Measurements from ENCODE around the gene POU6F1. TPM values are rescaled to one million over a fixed set of nuclear protein-coding genes. Genes with fewer than 3 reads are reported as not detected.

POU6F1 gene
- total RNA-seq, 1 experiment from 2014 or later: 13.3 TPM

GRCh38 chr12:51217133-51217967, 512 bp downstream of the POU6F1 start:
- peak; percentile 47; the same call in 2 of the 3 replicates for TF ChIP-seq CTCF (conservative IDR thresholded peaks at IDR 0.05)
- H3K18ac ChIP-seq (ENCODE audit: insufficient read length, low read depth, low read length): peak overlapping the region; percentile 62
- no peak overlapping the region for H4K91ac ChIP-seq (ENCODE audit: insufficient read length, low read depth, low read length)
- H3K23ac ChIP-seq (ENCODE audit: insufficient read length, low read depth, low read length): no peak overlapping the region
- H3K23me2 ChIP-seq (ENCODE audit: insufficient read length, low read depth, low read length, poor library complexity, severe bottlenecking): peaks cover 15% of the 10 kb centered on the region
- H3K9me3 ChIP-seq (ENCODE audit: control insufficient read depth, low read depth, low read length): no peaks in the 10 kb centered on the region
- peak overlapping the region; percentile 97 for H2BK20ac ChIP-seq (ENCODE audit: low read depth, low read length, poor library complexity, severe bottlenecking)
- peak overlapping the region; percentile 84 for H2BK120ac ChIP-seq (ENCODE audit: low read depth, low read length, poor library complexity, severe bottlenecking)
- no peak overlapping the region; the same call in 1 of the 2 replicates for H3K4ac ChIP-seq (ENCODE audit: low read depth, low read length)
- no peak overlapping the region for H3K56ac ChIP-seq (ENCODE audit: insufficient read length, low read depth, low read length)
- H3K4me2 ChIP-seq (ENCODE audit: insufficient read depth, insufficient read length, low read length): peak overlapping the region; percentile 81
- H3K4me1 Mint-ChIP-seq: peaks cover 18% of the 10 kb centered on the region in 2 experiments
- H2BK15ac ChIP-seq (ENCODE audit: low read depth, low read length): no peak overlapping the region
- WGBS (ENCODE audit: extremely low coverage, insufficient read length, low lambda C conversion rate): no CpG with 5 or more reads among the region's 81 CpGs
- no peak overlapping the region for H4K8ac ChIP-seq (replicated peaks; ENCODE audit: insufficient read length, low read depth, low read length)
- H3K27me3 Mint-ChIP-seq (ENCODE audit: low read depth): no peaks in the 10 kb centered on the region
- H3K27ac Mint-ChIP-seq: no peak overlapping the region; a peak in 1 of 7 replicates
- no peak overlapping the region for H3T11ph ChIP-seq (ENCODE audit: low read length)
- H3K14ac ChIP-seq (ENCODE audit: insufficient read depth, low read length): peak overlapping the region; percentile 93
- H3K4me3 Mint-ChIP-seq: peak overlapping the region; percentile 73 to 78
- no peaks in the 10 kb centered on the region for H3K9me3 Mint-ChIP-seq
- H2BK5ac ChIP-seq (ENCODE audit: insufficient read length, low read length): no peak overlapping the region
- no peaks in the 10 kb centered on the region for H3K79me2 ChIP-seq (ENCODE audit: insufficient read depth, low read length)
- no peak overlapping the region for H2AK5ac ChIP-seq (ENCODE audit: insufficient read length, low read length)
- no peaks in the 10 kb centered on the region; the same call in 1 of the 2 replicates for H3K4me1 ChIP-seq (ENCODE audit: insufficient read depth, low read length)
- H3K9ac ChIP-seq (ENCODE audit: extremely low read depth, insufficient read length, low read length): peak overlapping the region; percentile 23
- H3K79me1 ChIP-seq (ENCODE audit: insufficient read depth, low read depth, low read length, poor library complexity, severe bottlenecking): no peaks in the 10 kb centered on the region
- no peaks in the 10 kb centered on the region for H3K27me3 ChIP-seq (ENCODE audit: insufficient read depth, low read length)
- no peak overlapping the region for H2AFZ ChIP-seq (ENCODE audit: low read length)
- peak; percentile 73 for DNase-seq
- no peak overlapping the region for H2BK12ac ChIP-seq (ENCODE audit: insufficient read length, low read depth, low read length)
- H3K27ac ChIP-seq (ENCODE audit: insufficient read length, low read depth, low read length): no peak overlapping the region
- H4K20me1 ChIP-seq (ENCODE audit: control insufficient read depth, insufficient read depth, insufficient read length): no peaks in the 10 kb centered on the region
- peaks cover 0 to 10% (median 5%) of the 10 kb centered on the region in 3 experiments; a peak in 4 of 7 replicates for H3K36me3 Mint-ChIP-seq (ENCODE audit: insufficient read depth in 1 of 3, low read depth in 3 of 3)
- H4K5ac ChIP-seq (ENCODE audit: insufficient read length, low read depth, low read length): no peak overlapping the region

Measured in H9 (cell line).